Ovary (tissue), 9 donors: Measurements from ENCODE around the gene PLCH2. TPM values are rescaled to one million over a fixed set of nuclear protein-coding genes. Genes with fewer than 3 reads are reported as not detected.

Source experiments
- DNase-seq, 5 donors: peaks; one replicate each; pipeline ENCODE4 v3.0.0-alpha.2; 2019 to 2020
- H3K27ac ChIP-seq, 2 donors: fragments of 200-600 bp; one replicate each; pipeline versions ENCODE4 v1.5.1 to v1.8.0; 2019 to 2022
- H3K27me3 ChIP-seq: fragments of 200-600 bp; one replicate; pipeline ENCODE4 v1.8.0; 2022
- H3K36me3 ChIP-seq: fragments of 200-600 bp; sonication (generic); one replicate; pipeline ENCODE4 v1.5.1; 2019
- H3K4me1 ChIP-seq: one replicate; pipeline ENCODE4 v1.8.1; 2013; ENCODE audit warnings: mild to moderate bottlenecking, moderate library complexity; ENCODE audit not compliant: insufficient read depth
- H3K4me3 ChIP-seq: fragments of 200-600 bp; sonication (generic); one replicate; pipeline ENCODE4 v1.5.1; 2017
- H3K9me3 ChIP-seq, 2 donors: fragments of 200-600 bp in 1 of 2; sonication (generic) in 1 of 2; one replicate each; pipeline versions ENCODE4 v1.5.1 to v1.8.1; 2013 to 2019; ENCODE audit warnings: mild to moderate bottlenecking in 1 of 2, moderate library complexity in 1 of 2
- EP300 ChIP-seq: sonication (generic); formaldehyde crosslinking; IDR thresholded peaks from one replicate; pipeline ENCODE4 v1.6.1; 2017; ENCODE audit warnings: antibody characterized with exemption
- POLR2A ChIP-seq: fragments of 450-650 bp; IDR thresholded peaks from one replicate; pipeline ENCODE4 v1.6.1; 2017; ENCODE audit warnings: antibody characterized with exemption, mild to moderate bottlenecking, moderate library complexity
- whole genome bisulfite sequencing, 3 donors: extraction: QIAGEN DNeasy Blood & Tissue Kit in 1 of 3; methylation state at CpG; one replicate each; pipeline versions ENCODE4 v1.1.5 to v1.1.7; 2013 to 2017; 5-methylcytosine and 5-hydroxymethylcytosine counted together
- intact Hi-C, 4 donors: fragments of 100-400 bp; cut with DNase I; formaldehyde crosslinking; loops; one replicate each; pipeline versions ENCODE4 v1.11.0 to v1.15.1; 2022 to 2023
- polyA plus RNA-seq, 2 donors: library from polyadenylated mRNA; stranded (reverse); fragments of 200-250 nt in 1 of 2; fragments of 350-450 nt in 1 of 2; fragmentation: Illumina TruSeq in 1 of 2; extraction: RNeasy Lipid Tissue Mini Kit (QIAGEN cat#74804) in 1 of 2; gene quantifications; one replicate each; pipeline ENCODE4 v1.2.3, GENCODE V29; 2013 to 2014
- total RNA-seq, 7 donors: library from RNA; depleted of rRNA in 2 of 7; stranded (reverse); fragments of >200 nt in 2 of 7; fragmentation: NEBNext Ultra II Directional in 3 of 7; extraction: Animal tissue kit (Norgen Biotek cat#: 25700) in 3 of 7; gene quantifications; one replicate each; pipeline versions ENCODE4 v1.1.0 to v1.2.4, GENCODE V29; 2016 to 2023
- TF ChIP-seq, protein P1 (sequence below), 3 donors: fragments of 450-650 bp in 2 of 3; fragments of 200-600 bp in 1 of 3; IDR thresholded peaks; one replicate each; pipeline versions ENCODE4 v1.5.1 to v1.8.0; 2016 to 2022; ENCODE audit warnings: antibody characterized with exemption in 3 of 3, mild to moderate bottlenecking in 1 of 3
- donor health status: DM: no; HTN: no; CAD: no; lungs with moderate emphysema.
- donor health status: DM: no; HTN: no; CAD: no.
- donor health status: Bipolar disorder and iron deficiency.
- donor health status: DM: yes; HTN: yes; CAD: no.
- donor health status: DM: no; HTN: no; CAD: no.
- donor health status: DM: yes; HTN: yes; CAD: no.

PLCH2 gene
- total and polyA plus RNA-seq, 9 donors, result 0.05 to 0.84 (median 0.34) TPM; not detected in 1

GRCh38 chr1:2543543-2544092, 67.5 kb downstream of the PLCH2 start:
- H3K4me1 ChIP-seq, result peaks cover 21% of the 10 kb centered on the region
- H3K36me3 ChIP-seq, result no peaks in the 10 kb centered on the region
- no peak overlapping the region for H3K27ac ChIP-seq
- TF ChIP-seq POLR2A (no peak), EP300 (no peak)
- TF ChIP-seq, protein P1, sequence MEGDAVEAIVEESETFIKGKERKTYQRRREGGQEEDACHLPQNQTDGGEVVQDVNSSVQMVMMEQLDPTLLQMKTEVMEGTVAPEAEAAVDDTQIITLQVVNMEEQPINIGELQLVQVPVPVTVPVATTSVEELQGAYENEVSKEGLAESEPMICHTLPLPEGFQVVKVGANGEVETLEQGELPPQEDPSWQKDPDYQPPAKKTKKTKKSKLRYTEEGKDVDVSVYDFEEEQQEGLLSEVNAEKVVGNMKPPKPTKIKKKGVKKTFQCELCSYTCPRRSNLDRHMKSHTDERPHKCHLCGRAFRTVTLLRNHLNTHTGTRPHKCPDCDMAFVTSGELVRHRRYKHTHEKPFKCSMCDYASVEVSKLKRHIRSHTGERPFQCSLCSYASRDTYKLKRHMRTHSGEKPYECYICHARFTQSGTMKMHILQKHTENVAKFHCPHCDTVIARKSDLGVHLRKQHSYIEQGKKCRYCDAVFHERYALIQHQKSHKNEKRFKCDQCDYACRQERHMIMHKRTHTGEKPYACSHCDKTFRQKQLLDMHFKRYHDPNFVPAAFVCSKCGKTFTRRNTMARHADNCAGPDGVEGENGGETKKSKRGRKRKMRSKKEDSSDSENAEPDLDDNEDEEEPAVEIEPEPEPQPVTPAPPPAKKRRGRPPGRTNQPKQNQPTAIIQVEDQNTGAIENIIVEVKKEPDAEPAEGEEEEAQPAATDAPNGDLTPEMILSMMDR (IDR thresholded peaks at IDR 0.05), result no peak
- intact Hi-C loops, result loop anchor here in 1 of 4 donors (10.0 kb wide), 1 partner anchor 369 kb away; no protein-coding TSS in a partner anchor
- DNase-seq, result no peak
- 32 to 59% (median 56%) methylated on average over 25 to 26 of the region's 26 CpGs for WGBS, 3 donors
- H3K4me3 ChIP-seq, result no peak overlapping the region
- H3K27me3 ChIP-seq, result no peaks in the 10 kb centered on the region
- H3K9me3 ChIP-seq, result no peaks in the 10 kb centered on the region

DNA sequence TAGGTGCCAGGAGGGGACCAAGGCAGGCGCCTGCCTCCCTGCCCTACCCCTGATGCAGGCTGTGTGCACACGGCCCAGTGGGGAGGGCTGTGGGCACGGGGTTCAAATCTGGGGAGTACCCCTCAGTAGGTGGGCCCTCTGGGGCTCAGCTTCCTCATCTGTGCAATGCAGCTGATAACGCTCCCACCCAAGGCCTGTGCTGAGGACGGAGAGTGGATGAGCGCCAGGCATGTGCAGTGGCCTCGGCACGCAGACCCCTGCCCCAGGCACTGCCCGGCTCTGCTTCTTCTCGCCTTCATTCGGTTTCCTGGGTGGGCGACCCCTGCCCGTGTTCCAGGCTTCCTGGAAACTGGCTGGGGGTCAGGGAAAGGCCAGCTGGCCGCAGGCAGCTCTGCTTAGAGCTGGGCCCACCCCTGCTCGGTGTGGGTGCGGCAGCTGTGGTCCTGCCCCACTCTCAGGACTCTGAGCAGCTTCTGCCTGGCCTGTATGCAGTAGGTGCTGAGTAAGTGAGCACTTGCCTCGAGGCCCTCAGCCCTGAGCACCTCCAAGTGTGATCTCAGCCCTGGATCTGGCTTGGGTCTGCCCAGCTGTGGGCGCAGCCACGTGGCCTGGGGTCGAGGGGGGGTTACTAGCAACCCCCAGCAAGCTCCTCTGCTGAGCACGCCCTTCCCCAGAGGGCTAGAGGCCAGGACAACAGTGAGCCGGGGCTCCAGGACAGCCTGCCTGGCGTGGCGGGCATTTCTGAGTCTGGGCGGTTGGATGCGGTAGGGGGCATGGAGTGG, 68.2 kb downstream of the PLCH2 start:
- Histone ChIP-seq H3K4me1 (peaks cover 21% of the 10 kb centered on the region), H3K36me3 (no peaks in the 10 kb centered on the region), H3K4me3 (no peak overlapping the region), H3K9me3 (no peaks in the 10 kb centered on the region), H3K27me3 (no peaks in the 10 kb centered on the region), H3K27ac (no peak overlapping the region)
- no peak for DNase-seq
- intact Hi-C loops, result loop anchor here in 1 of 4 donors (10.0 kb wide), 1 partner anchor 369 kb away; no protein-coding TSS in a partner anchor
- TF ChIP-seq, protein P1 (IDR thresholded peaks at IDR 0.05), result no peak
- TF ChIP-seq EP300 (no peak), POLR2A (no peak)
- WGBS, 3 donors, result 35 to 47% (median 36%) methylated on average over 22 to 26 of the region's 26 CpGs

GRCh38 chr1:2544875-2545640, 69.0 kb downstream of the PLCH2 start:
- no peak for DNase-seq
- H3K9me3 ChIP-seq, result no peaks in the 10 kb centered on the region
- no peaks in the 10 kb centered on the region for H3K36me3 ChIP-seq
- H3K27me3 ChIP-seq, result no peaks in the 10 kb centered on the region
- H3K4me3 ChIP-seq, result no peak overlapping the region
- peaks cover 21% of the 10 kb centered on the region for H3K4me1 ChIP-seq
- 45 to 60% (median 56%) methylated on average over 19 of the region's 19 CpGs for WGBS, 3 donors
- H3K27ac ChIP-seq, result peak overlapping the region in 1 of 2 donors; percentile 29
- intact Hi-C loops, result loop anchor here in 3 of 4 donors (5.0 to 10.0 kb wide), 2 partner anchors 128 to 370 kb away; no protein-coding TSS in a partner anchor
- TF ChIP-seq, protein P1 (IDR thresholded peaks at IDR 0.05), result no peak
- TF ChIP-seq POLR2A, result no peak
- TF ChIP-seq EP300, result no peak
